Thyroid gland (tissue), 4 donors: ENCODE results near the gene CNTN1.

Experiments used
- CTCF ChIP-seq, 6 experiments: fragments of 200-600 bp in 3 of 6; fragments of 450-650 bp in 3 of 6; sonication (generic) in 3 of 6; IDR thresholded peaks; one replicate each; pipeline ENCODE4 v1.5.1; 2016 to 2019; ENCODE audit warnings: antibody characterized with exemption in 6 of 6, mild to moderate bottlenecking in 2 of 6, inconsistent platforms in 1 of 6, moderate library complexity in 1 of 6
- POLR2A ChIP-seq, 2 donors: fragments of 450-650 bp; IDR thresholded peaks; one replicate each; pipeline ENCODE4 v1.6.1; 2017; ENCODE audit warnings: antibody characterized with exemption in 2 of 2, mild to moderate bottlenecking in 2 of 2, moderate library complexity in 1 of 2

- TF ChIP-seq CTCF (IDR thresholded peaks at IDR 0.05) = no peak
- no peak for TF ChIP-seq POLR2A (IDR thresholded peaks at IDR 0.05)
Measured at GRCh38 chr12:40976546-40976945, 284.3 kb downstream of the CNTN1 start.
